Measurements from ENCODE around the gene GNB1. TPM values are rescaled to one million over a fixed set of nuclear protein-coding genes. Genes with fewer than 3 reads are reported as not detected.

GNB1 gene
- total and polyA plus RNA-seq, 10 of the 15 experiments (the other 5 are each of a cell fraction or from before 2014, with no cell fraction given) = 23.0 to 392 (median 93.9) TPM

GRCh38 chr1:1907098-1907736, 16.3 kb upstream of the GNB1 start (continued):
- 0 out of 2 replicates have a peak, but pooled peaks have one; percentile 14 for TF ChIP-seq CREB1 (IDR thresholded peaks at IDR 0.05; ENCODE audit: low read depth)
- no peak for TF ChIP-seq RFX5 (IDR thresholded peaks at IDR 0.05; ENCODE audit: low read depth, low read length)
- no peak for TF ChIP-seq MEF2A (IDR thresholded peaks at IDR 0.05; ENCODE audit: insufficient read depth, low read depth, low read length)
- TF ChIP-seq, protein P1, sequence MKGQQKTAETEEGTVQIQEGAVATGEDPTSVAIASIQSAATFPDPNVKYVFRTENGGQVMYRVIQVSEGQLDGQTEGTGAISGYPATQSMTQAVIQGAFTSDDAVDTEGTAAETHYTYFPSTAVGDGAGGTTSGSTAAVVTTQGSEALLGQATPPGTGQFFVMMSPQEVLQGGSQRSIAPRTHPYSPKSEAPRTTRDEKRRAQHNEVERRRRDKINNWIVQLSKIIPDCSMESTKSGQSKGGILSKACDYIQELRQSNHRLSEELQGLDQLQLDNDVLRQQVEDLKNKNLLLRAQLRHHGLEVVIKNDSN (IDR thresholded peaks at IDR 0.05; ENCODE audit: borderline replicate concordance, extremely low read length, insufficient read depth, low read depth, low read length) = peak; percentile 80
- TF ChIP-seq, protein P2, sequence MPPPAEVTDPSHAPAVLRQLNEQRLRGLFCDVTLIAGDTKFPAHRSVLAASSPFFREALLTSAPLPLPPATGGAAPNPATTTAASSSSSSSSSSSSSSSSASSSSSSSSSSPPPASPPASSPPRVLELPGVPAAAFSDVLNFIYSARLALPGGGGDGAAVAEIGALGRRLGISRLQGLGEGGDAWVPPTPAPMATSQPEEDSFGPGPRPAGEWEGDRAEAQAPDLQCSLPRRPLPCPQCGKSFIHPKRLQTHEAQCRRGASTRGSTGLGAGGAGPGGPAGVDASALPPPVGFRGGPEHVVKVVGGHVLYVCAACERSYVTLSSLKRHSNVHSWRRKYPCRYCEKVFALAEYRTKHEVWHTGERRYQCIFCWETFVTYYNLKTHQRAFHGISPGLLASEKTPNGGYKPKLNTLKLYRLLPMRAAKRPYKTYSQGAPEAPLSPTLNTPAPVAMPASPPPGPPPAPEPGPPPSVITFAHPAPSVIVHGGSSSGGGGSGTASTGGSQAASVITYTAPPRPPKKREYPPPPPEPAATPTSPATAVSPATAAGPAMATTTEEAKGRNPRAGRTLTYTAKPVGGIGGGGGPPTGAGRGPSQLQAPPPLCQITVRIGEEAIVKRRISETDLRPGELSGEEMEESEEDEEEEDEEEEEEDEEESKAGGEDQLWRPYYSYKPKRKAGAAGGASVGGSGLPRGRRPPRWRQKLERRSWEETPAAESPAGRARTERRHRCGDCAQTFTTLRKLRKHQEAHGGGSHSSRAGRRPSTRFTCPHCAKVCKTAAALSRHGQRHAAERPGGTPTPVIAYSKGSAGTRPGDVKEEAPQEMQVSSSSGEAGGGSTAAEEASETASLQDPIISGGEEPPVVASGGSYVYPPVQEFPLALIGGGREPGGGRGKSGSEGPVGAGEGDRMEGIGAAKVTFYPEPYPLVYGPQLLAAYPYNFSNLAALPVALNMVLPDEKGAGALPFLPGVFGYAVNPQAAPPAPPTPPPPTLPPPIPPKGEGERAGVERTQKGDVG (CRISPR knock-in tag; IDR thresholded peaks at IDR 0.05) = no peak
- no peak for TF ChIP-seq EZH2 (IDR thresholded peaks at IDR 0.05; ENCODE audit: borderline replicate concordance, control insufficient read depth, low read depth, low read length)
- TF ChIP-seq, protein P3, sequence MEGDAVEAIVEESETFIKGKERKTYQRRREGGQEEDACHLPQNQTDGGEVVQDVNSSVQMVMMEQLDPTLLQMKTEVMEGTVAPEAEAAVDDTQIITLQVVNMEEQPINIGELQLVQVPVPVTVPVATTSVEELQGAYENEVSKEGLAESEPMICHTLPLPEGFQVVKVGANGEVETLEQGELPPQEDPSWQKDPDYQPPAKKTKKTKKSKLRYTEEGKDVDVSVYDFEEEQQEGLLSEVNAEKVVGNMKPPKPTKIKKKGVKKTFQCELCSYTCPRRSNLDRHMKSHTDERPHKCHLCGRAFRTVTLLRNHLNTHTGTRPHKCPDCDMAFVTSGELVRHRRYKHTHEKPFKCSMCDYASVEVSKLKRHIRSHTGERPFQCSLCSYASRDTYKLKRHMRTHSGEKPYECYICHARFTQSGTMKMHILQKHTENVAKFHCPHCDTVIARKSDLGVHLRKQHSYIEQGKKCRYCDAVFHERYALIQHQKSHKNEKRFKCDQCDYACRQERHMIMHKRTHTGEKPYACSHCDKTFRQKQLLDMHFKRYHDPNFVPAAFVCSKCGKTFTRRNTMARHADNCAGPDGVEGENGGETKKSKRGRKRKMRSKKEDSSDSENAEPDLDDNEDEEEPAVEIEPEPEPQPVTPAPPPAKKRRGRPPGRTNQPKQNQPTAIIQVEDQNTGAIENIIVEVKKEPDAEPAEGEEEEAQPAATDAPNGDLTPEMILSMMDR (IDR thresholded peaks at IDR 0.05 in 2 of 3, conservative IDR thresholded peaks at IDR 0.05 in 1 of 3; ENCODE audit: control insufficient read depth in 2 of 3, extremely low read depth in 1 of 3, insufficient read depth in 1 of 3, low read depth in 3 of 3, low read length in 3 of 3) = no peak
- TF ChIP-seq BHLHE40 (IDR thresholded peaks at IDR 0.05; ENCODE audit: borderline replicate concordance in 1 of 2, low read depth in 2 of 2, low read length in 1 of 2) = peak; percentile 94 to 98
- TF ChIP-seq ETV6 (conservative IDR thresholded peaks at IDR 0.05 in 1 of 2, IDR thresholded peaks at IDR 0.05 in 1 of 2; ENCODE audit: borderline replicate concordance in 1 of 2, low read depth in 1 of 2) = no peak
- TF ChIP-seq CREM (IDR thresholded peaks at IDR 0.05; ENCODE audit: low read depth) = 0 out of 2 replicates have a peak, but pooled peaks have one; percentile 36
- TF ChIP-seq TCF12 (IDR thresholded peaks at IDR 0.05; ENCODE audit: low read depth, low read length) = peak; percentile 93
- TF ChIP-seq EP300 (IDR thresholded peaks at IDR 0.05; ENCODE audit: borderline replicate concordance in 1 of 2, control insufficient read depth in 1 of 2, low read depth in 2 of 2, low read length in 2 of 2) = peak in 1 of 2 experiments; percentile 63; a peak in 2 of 4 replicates
- no peak for TF ChIP-seq TAF1 (IDR thresholded peaks at IDR 0.05; ENCODE audit: borderline replicate concordance, low read depth, low read length)
- no peak for TF ChIP-seq BRCA1 (IDR thresholded peaks at IDR 0.05; ENCODE audit: low read depth, low read length)
- no peak; the same call in 1 of the 2 replicates for TF ChIP-seq ZNF384 (IDR thresholded peaks at IDR 0.05; ENCODE audit: borderline replicate concordance, low read depth, low read length)
- TF ChIP-seq NR2F1 (conservative IDR thresholded peaks at IDR 0.05) = 0 out of 2 replicates have a peak, but pooled peaks have one; percentile 10
- peak; percentile 53; the same call in 1 of the 2 replicates for TF ChIP-seq GATAD2B (conservative IDR thresholded peaks at IDR 0.05; ENCODE audit: low read depth)
- TF ChIP-seq PAX5 (IDR thresholded peaks at IDR 0.05; ENCODE audit: borderline replicate concordance, low read depth, low read length) = peak; percentile 86; the same call in 1 of the 2 replicates
- TF ChIP-seq DPF2 (IDR thresholded peaks at IDR 0.05) = peak; percentile 53; the same call in 1 of the 2 replicates
- peak; percentile 91 for TF ChIP-seq MEF2B (IDR thresholded peaks at IDR 0.05; ENCODE audit: partially characterized antibody, poor library complexity, severe bottlenecking)
- TF ChIP-seq SP1 (IDR thresholded peaks at IDR 0.05; ENCODE audit: low read depth, low read length) = peak; percentile 39

All from GM12878 (cell line).